ENCODE measurements around the gene ZNF254. TPM values are rescaled to one million over a fixed set of nuclear protein-coding genes. Genes with fewer than 3 reads are reported as not detected.

The ZNF254 gene
- total RNA-seq, 4 donors from 2014 or later = 7.8 to 37.1 (median 14.8) TPM

- Histone ChIP-seq H3K27me3 (no peaks in the 10 kb centered on the region), H3K27ac (no peak overlapping the region), H3K9me3 (peaks cover 0 to 11% (median 0%) of the 10 kb centered on the region in 4 donors), H3K4me3 (no peak overlapping the region), H3K36me3 (no peaks in the 10 kb centered on the region), H3K4me1 (no peaks in the 10 kb centered on the region)
- no peak for TF ChIP-seq POLR2A (IDR thresholded peaks at IDR 0.05)
- no peak for TF ChIP-seq CTCF (IDR thresholded peaks at IDR 0.05)
- DNase-seq = no peak
These were observed 91.2 kb downstream of the ZNF254 start for GRCh38 chr19:24178207-24178606.

Other genes starting within 250 kb of the ZNF254 start
- 10 to 100 TPM in 1 of 4 donors, under 1 TPM in 1, not detected in 2; 0.57 to 12.4 TPM for gene ZNF726, start 172.3 kb upstream of the ZNF254 start, total RNA-seq